HepG2 (cell line): Measurements from ENCODE around the gene SUDS3.

Source experiments
- AHR ChIP-seq: IDR thresholded peaks from 2 replicates; pipeline ENCODE4 v1.6.1; 2018; ENCODE audit warnings: missing genetic modification reagents, missing compliant biosample characterization
- CBX5 ChIP-seq: sonication (generic); formaldehyde crosslinking; IDR thresholded peaks from 2 replicates; pipeline ENCODE4 v1.4.0; 2020; ENCODE audit warnings: missing genetic modification reagents, borderline replicate concordance
- EZH2 ChIP-seq: conservative IDR thresholded peaks from 2 replicates; pipeline ENCODE4 v1.6.1; 2012; ENCODE audit warnings: mild to moderate bottlenecking, low read depth, low read length, moderate library complexity
- HNF4A ChIP-seq: sonication (generic); formaldehyde crosslinking; IDR thresholded peaks from 2 replicates; pipeline ENCODE4 v1.4.0; 2020; ENCODE audit warnings: missing genetic modification reagents
- KLF12 ChIP-seq: sonication (generic); formaldehyde crosslinking; IDR thresholded peaks from 2 replicates; pipeline ENCODE4 v1.4.0; 2020; ENCODE audit warnings: missing genetic modification reagents, borderline replicate concordance
- NAIF1 ChIP-seq: sonication (generic); formaldehyde crosslinking; IDR thresholded peaks from 2 replicates; pipeline ENCODE4 v1.5.0; 2020; ENCODE audit warnings: mild to moderate bottlenecking, missing genetic modification reagents, borderline replicate concordance
- NFE2L1 ChIP-seq: sonication (generic); formaldehyde crosslinking; IDR thresholded peaks from 2 replicates; pipeline ENCODE4 v1.4.0; 2020; ENCODE audit warnings: missing genetic modification reagents, mild to moderate bottlenecking, borderline replicate concordance
- NR2F2 ChIP-seq: IDR thresholded peaks from 2 replicates; pipeline ENCODE4 v1.6.1; 2012; ENCODE audit warnings: low read depth, inconsistent platforms, borderline replicate concordance
- POLR2A ChIP-seq, 2 experiments: IDR thresholded peaks; 2 replicates each; pipeline ENCODE4 v1.6.1; 2011; ENCODE audit warnings: low read depth in 2 of 2, low read length in 2 of 2, mild to moderate bottlenecking in 1 of 2, moderate library complexity in 1 of 2; ENCODE audit not compliant: insufficient read depth in 1 of 2
- SRF ChIP-seq: IDR thresholded peaks from 2 replicates; pipeline ENCODE4 v1.6.1; 2011; ENCODE audit warnings: mild to moderate bottlenecking, low read depth, low read length, moderate library complexity
- ZNF333 ChIP-seq: sonication (generic); formaldehyde crosslinking; IDR thresholded peaks from 2 replicates; pipeline ENCODE4 v1.4.0; 2020; ENCODE audit warnings: mild to moderate bottlenecking, missing genetic modification reagents, borderline replicate concordance
- ZNF781 ChIP-seq: sonication (generic); formaldehyde crosslinking; IDR thresholded peaks from 2 replicates; pipeline ENCODE4 v1.5.1; 2020; ENCODE audit warnings: borderline replicate concordance, mild to moderate bottlenecking, missing genetic modification reagents; ENCODE audit errors: not compliant biosample characterization
- TF ChIP-seq, protein P1 (sequence below): IDR thresholded peaks from 2 replicates; pipeline ENCODE4 v1.6.1; 2016
- TF ChIP-seq, protein P2 (sequence below): sonication (generic); formaldehyde crosslinking; IDR thresholded peaks from 2 replicates; pipeline ENCODE4 v1.5.0; 2020; ENCODE audit warnings: mild to moderate bottlenecking, missing genetic modification reagents, moderate library complexity

DNA sequence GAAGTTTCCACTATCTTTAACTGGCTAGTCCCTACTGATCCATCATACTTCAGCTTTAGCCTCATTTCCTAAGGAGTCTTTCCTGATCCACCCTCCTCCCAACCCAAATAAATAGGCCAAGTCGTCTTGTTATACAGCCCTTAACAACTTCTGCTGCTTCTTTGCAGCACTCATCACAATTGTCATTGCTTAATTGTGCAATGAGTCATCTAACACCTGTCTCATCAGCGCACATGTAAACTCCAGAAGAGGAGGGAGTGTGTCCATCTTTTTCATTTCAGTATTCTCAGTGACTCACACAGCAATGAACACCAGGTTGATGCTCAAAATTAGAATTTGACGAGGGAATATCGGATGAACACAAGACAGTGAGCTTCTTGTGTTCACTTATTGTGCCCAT lies 87.3 kb downstream of the SUDS3 start:
- TF ChIP-seq ZNF781 (CRISPR knock-in tag), result no peak
- TF ChIP-seq POLR2A (IDR thresholded peaks at IDR 0.05; ENCODE audit: insufficient read depth in 1 of 2, low read depth in 2 of 2, low read length in 2 of 2), result no peak
- no peak for TF ChIP-seq AHR (CRISPR knock-in tag)
- TF ChIP-seq, protein P1, sequence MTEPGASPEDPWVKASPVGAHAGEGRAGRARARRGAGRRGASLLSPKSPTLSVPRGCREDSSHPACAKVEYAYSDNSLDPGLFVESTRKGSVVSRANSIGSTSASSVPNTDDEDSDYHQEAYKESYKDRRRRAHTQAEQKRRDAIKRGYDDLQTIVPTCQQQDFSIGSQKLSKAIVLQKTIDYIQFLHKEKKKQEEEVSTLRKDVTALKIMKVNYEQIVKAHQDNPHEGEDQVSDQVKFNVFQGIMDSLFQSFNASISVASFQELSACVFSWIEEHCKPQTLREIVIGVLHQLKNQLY (CRISPR knock-in tag), result no peak
- TF ChIP-seq, protein P2, sequence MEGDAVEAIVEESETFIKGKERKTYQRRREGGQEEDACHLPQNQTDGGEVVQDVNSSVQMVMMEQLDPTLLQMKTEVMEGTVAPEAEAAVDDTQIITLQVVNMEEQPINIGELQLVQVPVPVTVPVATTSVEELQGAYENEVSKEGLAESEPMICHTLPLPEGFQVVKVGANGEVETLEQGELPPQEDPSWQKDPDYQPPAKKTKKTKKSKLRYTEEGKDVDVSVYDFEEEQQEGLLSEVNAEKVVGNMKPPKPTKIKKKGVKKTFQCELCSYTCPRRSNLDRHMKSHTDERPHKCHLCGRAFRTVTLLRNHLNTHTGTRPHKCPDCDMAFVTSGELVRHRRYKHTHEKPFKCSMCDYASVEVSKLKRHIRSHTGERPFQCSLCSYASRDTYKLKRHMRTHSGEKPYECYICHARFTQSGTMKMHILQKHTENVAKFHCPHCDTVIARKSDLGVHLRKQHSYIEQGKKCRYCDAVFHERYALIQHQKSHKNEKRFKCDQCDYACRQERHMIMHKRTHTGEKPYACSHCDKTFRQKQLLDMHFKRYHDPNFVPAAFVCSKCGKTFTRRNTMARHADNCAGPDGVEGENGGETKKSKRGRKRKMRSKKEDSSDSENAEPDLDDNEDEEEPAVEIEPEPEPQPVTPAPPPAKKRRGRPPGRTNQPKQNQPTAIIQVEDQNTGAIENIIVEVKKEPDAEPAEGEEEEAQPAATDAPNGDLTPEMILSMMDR (CRISPR knock-in tag), result no peak
- TF ChIP-seq HNF4A (CRISPR knock-in tag), result no peak
- TF ChIP-seq NAIF1, result no peak
- TF ChIP-seq NFE2L1 (CRISPR knock-in tag), result no peak
- TF ChIP-seq ZNF333 (CRISPR knock-in tag), result no peak
- TF ChIP-seq SRF, result no peak
- no peak for TF ChIP-seq KLF12 (CRISPR knock-in tag)
- TF ChIP-seq EZH2, result no peak
- TF ChIP-seq CBX5, result no peak
- no peak for TF ChIP-seq NR2F2
